Measurements from ENCODE around the gene AURKAIP1. TPM values are rescaled to one million over a fixed set of nuclear protein-coding genes. Genes with fewer than 3 reads are reported as not detected.

AURKAIP1 gene
- total and polyA plus RNA-seq, 3 donors from 2014 or later, result 224 to 328 (median 313) TPM

DNA sequence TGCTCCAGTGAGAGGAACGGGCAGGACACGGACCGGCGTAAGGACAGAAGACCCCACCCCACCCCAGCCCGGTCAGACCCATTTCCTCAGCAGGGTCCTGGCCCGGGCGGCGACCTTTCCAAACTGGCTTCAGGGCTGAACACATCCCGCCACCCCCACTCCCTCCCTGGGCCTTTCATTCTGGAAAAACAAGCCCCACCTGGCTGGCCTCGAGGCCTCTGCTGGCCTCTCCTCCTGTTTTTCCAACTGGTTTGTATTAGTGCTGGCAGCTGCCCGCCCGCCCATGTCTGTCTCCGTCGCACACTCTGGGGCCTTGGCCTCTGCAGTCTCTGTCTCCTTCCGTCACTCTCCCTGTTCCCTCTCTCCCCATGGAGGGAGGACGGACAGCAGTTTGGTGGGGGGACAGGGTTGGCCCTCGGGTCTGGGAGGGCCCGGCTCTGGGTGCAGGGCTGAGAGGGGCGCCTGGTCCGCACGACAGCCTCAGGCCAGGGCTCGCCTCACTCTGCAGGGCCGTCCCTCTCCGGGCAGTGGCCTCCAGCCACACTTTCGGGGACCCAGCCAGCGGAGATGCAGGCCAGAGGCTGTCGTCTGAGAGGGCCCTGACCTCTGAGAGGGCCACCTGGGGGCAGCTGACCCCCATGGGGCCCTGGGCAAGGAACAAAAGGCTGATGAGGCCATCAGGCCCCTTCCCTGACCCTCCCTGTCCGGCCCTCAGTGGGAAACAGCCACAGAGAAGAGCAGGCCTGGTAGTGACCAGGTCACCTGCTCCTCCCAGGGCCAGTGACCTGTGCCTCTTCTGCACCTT, 15.1 kb downstream of the AURKAIP1 start:
- H3K4me1 ChIP-seq, result peaks cover 33% of the 10 kb centered on the region
- H3K36me3 ChIP-seq (ENCODE audit: low read depth, missing control alignments), result no peaks in the 10 kb centered on the region
- H3K9me3 ChIP-seq, result no peaks in the 10 kb centered on the region
- DNase-seq, result peak; percentile 74
- 46 to 56% methylated on average over 12 to 28 of the region's 28 CpGs for WGBS, 2 donors
- H3K27ac ChIP-seq, result peak overlapping the region; percentile 86 to 90
- no peak overlapping the region for H3K4me3 ChIP-seq
- H3K27me3 ChIP-seq, result no peaks in the 10 kb centered on the region
- TF ChIP-seq, protein P1, sequence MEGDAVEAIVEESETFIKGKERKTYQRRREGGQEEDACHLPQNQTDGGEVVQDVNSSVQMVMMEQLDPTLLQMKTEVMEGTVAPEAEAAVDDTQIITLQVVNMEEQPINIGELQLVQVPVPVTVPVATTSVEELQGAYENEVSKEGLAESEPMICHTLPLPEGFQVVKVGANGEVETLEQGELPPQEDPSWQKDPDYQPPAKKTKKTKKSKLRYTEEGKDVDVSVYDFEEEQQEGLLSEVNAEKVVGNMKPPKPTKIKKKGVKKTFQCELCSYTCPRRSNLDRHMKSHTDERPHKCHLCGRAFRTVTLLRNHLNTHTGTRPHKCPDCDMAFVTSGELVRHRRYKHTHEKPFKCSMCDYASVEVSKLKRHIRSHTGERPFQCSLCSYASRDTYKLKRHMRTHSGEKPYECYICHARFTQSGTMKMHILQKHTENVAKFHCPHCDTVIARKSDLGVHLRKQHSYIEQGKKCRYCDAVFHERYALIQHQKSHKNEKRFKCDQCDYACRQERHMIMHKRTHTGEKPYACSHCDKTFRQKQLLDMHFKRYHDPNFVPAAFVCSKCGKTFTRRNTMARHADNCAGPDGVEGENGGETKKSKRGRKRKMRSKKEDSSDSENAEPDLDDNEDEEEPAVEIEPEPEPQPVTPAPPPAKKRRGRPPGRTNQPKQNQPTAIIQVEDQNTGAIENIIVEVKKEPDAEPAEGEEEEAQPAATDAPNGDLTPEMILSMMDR (IDR thresholded peaks at IDR 0.05), result no peak
- no peak for TF ChIP-seq POLR2A (IDR thresholded peaks at IDR 0.05)
- intact Hi-C loops (cut with DNase I; ENCODE audit: low total_unique reads), result no loop called here

DNA sequence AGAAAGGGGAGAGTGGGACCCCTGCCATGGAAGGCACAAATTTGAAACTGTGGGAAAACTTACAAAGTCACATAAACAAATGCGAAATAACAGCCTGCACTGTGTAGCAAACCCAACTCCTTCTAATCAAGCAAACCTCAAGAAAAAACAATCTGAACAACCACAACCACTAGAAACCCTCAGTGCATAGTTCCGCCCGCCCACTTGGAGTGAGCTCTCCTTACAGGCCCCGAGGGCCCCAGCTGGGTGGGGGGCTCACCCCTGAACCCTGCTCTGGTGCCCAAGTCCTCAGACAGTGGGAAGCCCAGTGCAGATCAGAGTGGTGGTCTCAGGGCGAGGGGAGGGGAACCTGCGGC, 15.7 kb downstream of the AURKAIP1 start:
- 42 to 58% methylated on average over 5 to 6 of the region's 6 CpGs for WGBS, 2 donors
- Histone ChIP-seq H3K9me3 (no peaks in the 10 kb centered on the region), H3K36me3 (ENCODE audit: low read depth, missing control alignments) (no peaks in the 10 kb centered on the region), H3K4me1 (peaks cover 38% of the 10 kb centered on the region), H3K4me3 (no peak overlapping the region), H3K27ac (peak overlapping the region; percentile 86 to 90), H3K27me3 (no peaks in the 10 kb centered on the region)
- TF ChIP-seq, protein P1 (IDR thresholded peaks at IDR 0.05), result no peak
- TF ChIP-seq POLR2A (IDR thresholded peaks at IDR 0.05), result no peak
- DNase-seq, result peak; percentile 64
- intact Hi-C loops (cut with DNase I; ENCODE audit: low total_unique reads), result no loop called here

DNA sequence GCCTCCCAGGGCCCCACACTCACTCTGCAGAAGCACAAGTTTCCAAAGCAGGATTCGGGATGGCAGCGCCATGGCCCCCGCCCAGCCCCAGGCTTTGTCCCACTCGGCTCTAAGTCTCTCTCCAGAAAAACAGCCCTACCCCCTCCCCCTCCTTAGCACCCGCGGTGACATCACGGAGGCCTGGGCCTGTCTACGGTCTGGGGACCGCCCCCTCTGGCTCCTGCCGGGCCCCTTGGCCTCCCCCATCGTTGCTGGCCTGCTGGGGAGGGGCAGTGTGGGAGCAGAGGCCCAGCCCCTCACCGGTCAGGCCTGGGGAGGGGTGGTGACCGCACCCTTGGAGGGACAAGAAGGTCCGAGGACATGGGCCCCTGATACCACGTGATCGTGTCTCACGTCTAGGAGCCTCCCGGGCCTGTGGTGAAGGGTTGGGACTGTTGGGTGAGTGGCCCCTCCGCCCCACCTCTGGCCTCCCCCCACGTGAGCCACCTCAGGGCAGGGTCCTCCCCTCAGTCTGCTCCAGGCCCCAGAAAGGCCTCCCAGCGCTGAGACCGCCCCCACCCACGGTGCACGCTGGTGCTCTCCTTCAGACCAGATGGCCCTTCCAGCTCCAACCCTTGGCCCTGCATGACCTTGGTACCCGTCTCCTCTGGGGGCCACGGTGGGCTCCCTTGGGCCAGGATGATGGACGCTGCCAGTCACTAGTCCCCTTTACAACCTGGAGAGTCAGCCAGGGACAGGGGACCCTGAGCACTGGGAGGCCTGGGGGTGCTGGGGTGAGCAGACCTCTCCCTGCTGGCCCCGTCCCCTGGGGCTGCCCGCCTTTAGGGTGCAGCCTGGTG, 16.4 kb downstream of the AURKAIP1 start, which contains the start of gene MXRA8:
MXRA8 (minus strand) TSS at position 123 of the 839 bp plus-strand sequence; CDS start at position 72, 51 bp downstream.
- no peaks in the 10 kb centered on the region for H3K27me3 ChIP-seq
- intact Hi-C loops (cut with DNase I; ENCODE audit: low total_unique reads), result no loop called here
- DNase-seq, result peak; percentile 80
- no peaks in the 10 kb centered on the region for H3K9me3 ChIP-seq
- peak within 1 kb of the TSS; percentile 86 to 90 for H3K27ac ChIP-seq
- H3K36me3 ChIP-seq (ENCODE audit: low read depth, missing control alignments), result no peaks in the 10 kb centered on the region
- peak within 1 kb of the TSS; percentile 56 to 69 for H3K4me3 ChIP-seq
- TF ChIP-seq POLR2A (IDR thresholded peaks at IDR 0.05), result no peak
- TF ChIP-seq, protein P1 (IDR thresholded peaks at IDR 0.05), result no peak
- 33 to 51% methylated on average over 11 to 24 of the region's 29 CpGs for WGBS, 2 donors
- H3K4me1 ChIP-seq, result peaks cover 44% of the 10 kb centered on the region

DNA sequence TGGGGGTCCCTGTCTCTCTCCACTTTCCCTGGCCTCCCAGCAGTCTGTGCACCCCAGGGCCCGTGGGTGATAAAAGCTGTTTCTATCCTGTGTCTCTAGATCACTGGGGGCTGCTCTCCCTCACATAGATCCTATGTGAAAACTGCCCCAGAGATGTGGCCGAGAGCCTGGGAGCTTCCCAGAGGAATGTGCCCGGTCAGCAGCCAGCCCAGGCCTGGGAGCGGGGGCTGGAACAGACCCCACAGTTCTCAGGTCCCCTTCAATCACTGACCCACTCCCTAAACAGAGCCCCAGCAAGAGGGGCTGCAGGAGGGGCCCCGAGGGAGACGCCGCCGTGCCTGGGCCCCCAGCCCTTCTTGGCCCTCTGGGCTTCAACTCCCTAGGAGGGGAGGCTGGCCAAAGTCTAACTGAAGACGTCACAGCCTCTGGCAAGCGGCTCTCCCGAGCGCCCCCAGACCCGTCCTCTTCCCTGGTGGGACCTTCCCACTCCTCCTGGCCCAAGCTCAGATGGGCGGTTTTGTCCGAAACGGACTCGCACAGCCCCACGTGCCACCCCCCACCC, 17.1 kb downstream of the AURKAIP1 start:
- no peak for TF ChIP-seq POLR2A (IDR thresholded peaks at IDR 0.05)
- TF ChIP-seq, protein P1 (IDR thresholded peaks at IDR 0.05), result no peak
- intact Hi-C loops (cut with DNase I; ENCODE audit: low total_unique reads), result no loop called here
- peak overlapping the region; percentile 56 to 69 for H3K4me3 ChIP-seq
- no peaks in the 10 kb centered on the region for H3K27me3 ChIP-seq
- no peaks in the 10 kb centered on the region for H3K36me3 ChIP-seq (ENCODE audit: low read depth, missing control alignments)
- no peaks in the 10 kb centered on the region for H3K9me3 ChIP-seq
- WGBS, 2 donors, result 24 to 51% methylated on average over 6 to 17 of the region's 18 CpGs
- no peak for DNase-seq
- peaks cover 51% of the 10 kb centered on the region for H3K4me1 ChIP-seq
- H3K27ac ChIP-seq, result peak overlapping the region; percentile 86 to 90

Data from testis (tissue), 3 donors.